Calu3 (cell line): ENCODE data around the gene ALKBH3. TPM values are rescaled to one million over a fixed set of nuclear protein-coding genes. Genes with fewer than 3 reads are reported as not detected.

Experiments used
- BruUV-seq: library from RNA; stranded (reverse); fragments of 400-500 nt; replicated peaks from 2 replicates; lab custom pipeline; 2021; lab: Mats Ljungman, UMichigan
- CTCF ChIA-PET: fragments of 300-600 bp; sonication (Branson Sonifier 250); formaldehyde crosslinking; loops from one replicate; lab custom pipeline; 2022; ENCODE audit warnings: antibody characterized with exemption; lab: Charles Lee
- DNase-seq: peaks from one replicate; pipeline ENCODE4 v3.0.0; 2022
- H3K27ac Mint-ChIP-seq: one replicate; pipeline ENCODE4 v1.8.0; 2022; ENCODE audit warnings: mixed read lengths; ENCODE audit not compliant: unreplicated experiment
- H3K27me3 Mint-ChIP-seq: one replicate; pipeline ENCODE4 v1.8.0; 2022; ENCODE audit warnings: mixed read lengths; ENCODE audit not compliant: unreplicated experiment
- H3K36me3 Mint-ChIP-seq: one replicate; pipeline ENCODE4 v1.8.0; 2022; ENCODE audit warnings: mild to moderate bottlenecking, moderate library complexity, mixed read lengths; ENCODE audit not compliant: insufficient read depth, unreplicated experiment
- H3K4me1 Mint-ChIP-seq: one replicate; pipeline ENCODE4 v1.8.0; 2022; ENCODE audit warnings: mild to moderate bottlenecking, low read depth, mixed read lengths; ENCODE audit not compliant: unreplicated experiment
- H3K4me3 Mint-ChIP-seq: one replicate; pipeline ENCODE4 v1.8.0; 2022; ENCODE audit warnings: mild to moderate bottlenecking, low read depth, moderate library complexity, mixed read lengths; ENCODE audit not compliant: unreplicated experiment
- H3K9me3 Mint-ChIP-seq: one replicate; pipeline ENCODE4 v1.8.0; 2022; ENCODE audit warnings: low read depth, mixed read lengths; ENCODE audit not compliant: unreplicated experiment
- CTCF ChIP-seq: fragments of 200-600 bp; IDR thresholded peaks from one replicate; pipeline ENCODE4 v1.8.0; 2022; ENCODE audit warnings: antibody characterized with exemption; ENCODE audit not compliant: unreplicated experiment
- intact Hi-C: fragments of 100-400 bp; cut with micrococcal nuclease; formaldehyde crosslinking; loops from one replicate; pipeline ENCODE4 v1.10.0; 2022; ENCODE audit not compliant: unreplicated experiment
- total RNA-seq: library from RNA; stranded (reverse); gene quantifications from 2 replicates; pipeline ENCODE4 v1.2.3, GENCODE V29; 2022

The ALKBH3 gene
- total RNA-seq, 1 experiment from 2014 or later = 19.1 TPM

- no peak for TF ChIP-seq CTCF
- no peak for DNase-seq
- Mint-ChIP-seq H3K4me1 (no peaks in the 10 kb centered on the region), H3K27ac (no peak overlapping the region), H3K4me3 (no peak overlapping the region), H3K27me3 (peaks cover 57% of the 10 kb centered on the region), H3K9me3 (no peaks in the 10 kb centered on the region), H3K36me3 (no peaks in the 10 kb centered on the region)
- intact Hi-C loops = no loop called here
- no TSS peak for BruUV-seq
- CTCF ChIA-PET = no interaction called here
These were observed 82.0 kb downstream of the ALKBH3 start for GRCh38 chr11:43962383-43963278.

- TF ChIP-seq CTCF = no peak
- no TSS peak for BruUV-seq
- Mint-ChIP-seq H3K4me1 (no peaks in the 10 kb centered on the region), H3K27me3 (peaks cover 63% of the 10 kb centered on the region), H3K4me3 (no peak overlapping the region), H3K9me3 (no peaks in the 10 kb centered on the region), H3K27ac (no peak overlapping the region), H3K36me3 (no peaks in the 10 kb centered on the region)
- DNase-seq = no peak
- intact Hi-C loops = no loop called here
- CTCF ChIA-PET = no interaction called here
These were observed 82.6 kb downstream of the ALKBH3 start for GRCh38 chr11:43963279-43963620.

- no TSS peak for BruUV-seq
- no peak for DNase-seq
These were observed 87.0 kb downstream of the ALKBH3 start for GRCh38 chr11:43967661-43968060.

GRCh38 chr11:43968719-43969118, 88.1 kb downstream of the ALKBH3 start:
- CTCF ChIA-PET = no interaction called here
- no peaks in the 10 kb centered on the region for H3K9me3 Mint-ChIP-seq
- H3K4me3 Mint-ChIP-seq = no peak overlapping the region
- no peaks in the 10 kb centered on the region for H3K36me3 Mint-ChIP-seq
- no peak overlapping the region for H3K27ac Mint-ChIP-seq
- BruUV-seq = no TSS peak
- TF ChIP-seq CTCF = no peak
- DNase-seq = no peak
- H3K27me3 Mint-ChIP-seq = peaks cover 79% of the 10 kb centered on the region
- no peaks in the 10 kb centered on the region for H3K4me1 Mint-ChIP-seq
- intact Hi-C loops = no loop called here

More at GRCh38 chr11:43967661-43968060, 87.0 kb downstream of the ALKBH3 start:
- Mint-ChIP-seq H3K27me3 (peaks cover 80% of the 10 kb centered on the region), H3K27ac (no peak overlapping the region), H3K4me1 (no peaks in the 10 kb centered on the region), H3K4me3 (no peak overlapping the region), H3K9me3 (no peaks in the 10 kb centered on the region), H3K36me3 (no peaks in the 10 kb centered on the region)
- no peak for TF ChIP-seq CTCF
- CTCF ChIA-PET = no interaction called here
- intact Hi-C loops = no loop called here
